Right lung (tissue), 5 donors: ENCODE data around the gene LDHB. TPM values are rescaled to one million over a fixed set of nuclear protein-coding genes. Genes with fewer than 3 reads are reported as not detected.
A peak's percentile ranks its signal among the peaks of the same experiment; 100 is the strongest.
"Not testable (repeated sequence)": the region's sequence is repeated elsewhere in the genome, so short reads cannot be mapped to it uniquely, and the experiment has no call there.

ENCODE experiments used
- DNase-seq, 2 donors: peaks; one replicate each; pipeline ENCODE4 v3.0.0-alpha.2; 2013
- polyA plus RNA-seq, 5 donors: library from polyadenylated mRNA; unstranded; fragments of 120-200 nt; gene quantifications; one replicate each; pipeline versions ENCODE4 v1.2.1 to v1.2.3, GENCODE V29; 2013; ENCODE audit warnings: inconsistent platforms in 1 of 5, low replicate concordance in 1 of 5; ENCODE audit not compliant: insufficient read length in 5 of 5, insufficient read depth in 1 of 5

The LDHB gene
- polyA plus RNA-seq, 5 donors, result 867 to 1,022 (median 927) TPM

DNA sequence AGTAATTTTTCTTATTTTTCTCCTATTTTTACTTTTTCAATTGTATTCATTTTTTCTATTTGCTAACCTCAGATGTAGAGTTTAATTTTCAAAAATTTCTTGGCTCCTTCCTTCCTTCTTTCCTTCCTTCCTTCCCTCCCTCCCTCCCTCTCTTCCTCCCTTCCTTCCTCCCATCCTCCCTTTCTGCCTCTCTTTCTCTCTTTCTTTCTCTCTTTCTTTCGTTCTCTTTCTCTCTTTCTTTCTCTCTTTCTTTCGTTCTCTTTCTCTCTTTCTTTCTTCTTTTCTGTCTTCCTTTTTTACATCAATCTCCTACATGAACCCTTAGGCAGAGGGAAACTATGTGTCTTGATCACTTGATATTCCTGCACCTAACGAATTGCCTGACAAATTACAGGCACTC lies 40.6 kb downstream of the LDHB start:
- no peak for DNase-seq

GRCh38 chr12:21615431-21615830 lies 42.2 kb downstream of the LDHB start:
- no peak for DNase-seq

- no peak for DNase-seq
Observed at GRCh38 chr12:21614506-21614905, 43.1 kb downstream of the LDHB start.

GRCh38 chr12:21613931-21614330 lies 43.7 kb downstream of the LDHB start:
- DNase-seq, result peak; percentile 25 to 41

DNA sequence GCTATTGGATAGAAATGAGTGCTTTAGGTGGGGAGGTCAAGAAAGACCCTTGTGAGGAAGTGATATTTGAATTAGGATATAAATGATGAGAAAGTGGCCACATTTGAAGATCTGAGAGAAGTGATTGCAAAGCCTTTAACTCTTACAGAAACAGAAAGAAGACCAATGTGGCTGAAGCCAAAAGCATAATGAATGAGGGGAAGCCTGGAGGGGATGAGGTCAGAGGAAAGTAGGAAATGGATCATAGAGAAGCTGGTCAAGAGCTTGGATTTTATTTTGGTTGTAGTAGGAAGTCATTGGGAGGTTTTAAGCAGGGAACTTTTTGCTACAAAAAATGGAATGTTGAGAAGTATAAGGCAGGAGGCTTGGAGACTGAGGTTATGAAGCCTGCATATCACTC lies 49.4 kb downstream of the LDHB start:
- DNase-seq, result no peak

- DNase-seq, result peak; percentile 8 to 16
Observed at GRCh38 chr12:21607701-21608100, 49.9 kb downstream of the LDHB start.

GRCh38 chr12:21606175-21606574 lies 51.5 kb downstream of the LDHB start:
- DNase-seq, result no peak

- DNase-seq, result no peak
Observed at GRCh38 chr12:21604245-21605101, 53.2 kb downstream of the LDHB start, which contains the start of gene GYS2. Gene GYS2 (minus strand): TSS chr12:21604847. CDS start chr12:21604592, 255 bp downstream.

DNA sequence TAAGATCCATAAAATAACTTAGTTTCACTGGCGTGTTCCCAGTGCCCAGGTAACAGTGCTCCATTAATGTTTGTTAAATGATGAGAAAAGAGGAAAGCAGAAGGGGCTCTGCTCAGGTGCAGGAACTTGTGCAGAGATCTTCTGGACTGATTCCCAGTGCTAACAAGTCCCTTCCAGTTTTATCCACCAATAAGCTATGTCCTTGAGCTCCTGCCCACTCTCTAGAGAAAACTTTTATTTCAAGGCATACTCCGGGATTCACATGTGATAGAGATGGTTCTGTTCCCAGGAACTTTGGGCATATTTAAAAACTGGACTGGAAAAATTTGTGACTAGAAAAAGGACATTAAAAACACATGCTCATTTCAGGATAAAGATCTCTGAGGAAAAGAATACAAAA lies 54.9 kb downstream of the LDHB start:
- no peak for DNase-seq

DNA sequence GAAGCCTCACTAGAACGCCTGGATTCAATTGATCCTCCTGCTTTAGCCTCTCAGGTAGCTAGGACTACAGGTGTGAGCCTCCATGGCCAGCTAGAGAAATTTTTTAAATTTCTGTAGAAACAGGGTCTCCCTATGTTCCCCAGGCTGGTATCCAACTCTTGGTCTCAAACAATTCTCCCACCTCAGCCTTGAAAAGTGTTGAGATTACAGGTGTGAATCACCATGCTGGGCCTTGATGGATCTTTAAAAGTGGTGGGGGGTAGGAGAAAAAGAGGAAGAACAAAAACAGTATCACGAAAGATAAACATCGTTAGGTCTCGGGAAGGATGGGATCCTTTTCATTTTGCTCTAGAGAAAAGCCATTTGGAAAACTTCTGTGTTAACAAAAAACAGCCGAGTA lies 57.4 kb downstream of the LDHB start:
- DNase-seq, result no peak

DNA sequence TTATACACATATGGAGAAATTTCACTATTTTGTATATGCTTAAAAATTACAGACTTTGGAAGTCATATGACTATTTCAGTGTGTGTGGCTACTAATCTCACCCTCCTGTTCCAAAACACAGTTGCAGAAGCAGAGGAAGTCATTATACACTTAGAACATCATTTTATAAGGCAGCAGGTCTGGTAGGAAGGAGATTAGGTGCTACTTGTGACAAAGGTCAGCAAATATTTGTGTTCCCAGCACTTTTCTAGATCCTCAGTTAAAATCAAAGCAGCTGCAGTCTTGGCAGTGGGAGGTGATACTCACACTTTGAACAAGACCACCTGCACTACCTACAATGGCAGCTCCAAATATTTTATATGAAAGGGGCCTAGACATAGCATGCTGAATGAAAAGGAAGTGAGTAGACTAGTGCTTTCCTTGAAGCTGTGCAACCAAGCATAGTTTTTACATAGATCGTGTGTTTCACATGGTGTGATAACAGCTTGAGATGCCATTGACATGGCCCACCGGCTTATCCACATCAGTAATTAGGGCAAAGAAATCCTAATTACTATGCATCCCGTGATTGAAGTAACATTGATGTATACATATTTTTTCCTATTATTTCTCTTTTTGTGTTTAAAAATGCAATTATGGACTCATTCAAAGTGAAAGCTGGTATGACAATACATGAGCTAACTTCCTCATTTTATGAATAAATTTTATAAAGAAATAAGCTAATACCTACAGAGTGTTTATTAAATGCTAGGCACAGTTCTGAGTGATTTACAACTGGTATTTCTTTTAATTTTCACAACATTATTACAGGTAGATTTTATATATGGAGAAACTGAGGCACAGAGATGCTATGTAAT lies 58.3 kb downstream of the LDHB start:
- no peak for DNase-seq

DNA sequence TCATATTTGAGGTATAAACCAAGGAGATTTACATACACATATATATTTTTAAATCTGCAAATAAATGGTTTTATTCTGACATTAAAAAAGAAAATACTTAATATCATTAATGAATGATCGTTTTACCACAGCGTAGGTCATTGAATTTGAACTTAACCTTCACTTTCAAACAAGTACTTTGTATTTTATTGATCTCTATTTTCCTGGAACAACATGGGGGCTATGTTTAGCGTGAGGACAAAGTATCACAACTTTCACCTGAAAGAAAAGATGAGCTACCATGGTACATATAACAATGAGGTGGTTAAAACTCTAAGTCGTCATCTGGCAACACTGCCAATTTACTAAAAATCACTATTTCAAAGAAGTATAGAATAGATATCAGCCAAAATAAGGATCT lies 59.0 kb downstream of the LDHB start:
- DNase-seq, result no peak

GRCh38 chr12:21595356-21595755 lies 62.3 kb downstream of the LDHB start:
- not testable (repeated sequence) for DNase-seq

- DNase-seq, result no peak
Observed at GRCh38 chr12:21585485-21585884, 72.2 kb downstream of the LDHB start.

Other genes with a start within 250 kb of the LDHB start
- 10 to 100 TPM; 10.1 to 23.4 (median 19.5) TPM for gene PYROXD1, start 220.2 kb downstream of the LDHB start, polyA plus RNA-seq
- 10 to 100 TPM; 22.4 to 41.3 (median 32.8) TPM for gene RECQL, start 156.2 kb downstream of the LDHB start, polyA plus RNA-seq
- gene GOLT1B, start 156.1 kb downstream of the LDHB start, polyA plus RNA-seq, result 10 to 100 TPM; 30.6 to 46.2 (median 40.9) TPM
- 10 to 100 TPM in 4 of 5 donors, 1 to 10 TPM in 1; 7.2 to 19.6 (median 12.3) TPM for gene SPX, start 131.5 kb downstream of the LDHB start, polyA plus RNA-seq
- under 1 TPM in 3 of 5 donors, not detected in 2; 0.14 to 0.71 (median 0.44) TPM for gene GYS2, start 53.0 kb downstream of the LDHB start, polyA plus RNA-seq
- 10 to 100 TPM; 16.0 to 26.7 (median 22.1) TPM for gene KCNJ8, start 116.9 kb upstream of the LDHB start, polyA plus RNA-seq